WTC11 (cell line): ENCODE measurements around the gene PSEN1. TPM values are rescaled to one million over a fixed set of nuclear protein-coding genes. Genes with fewer than 3 reads are reported as not detected.

Source experiments
- ATAC-seq: fragments of 200-7000 bp; cut with Tn5 transposase; 2 replicates; pipeline ENCODE4 v1.10.0; 2021; ENCODE audit warnings: mild to moderate bottlenecking, moderate library complexity
- CTCF ChIA-PET: fragments of 300-600 bp; sonication (Branson Sonifier 250); formaldehyde crosslinking; loops from one replicate; lab custom pipeline; 2021; ENCODE audit warnings: antibody characterized with exemption; lab: Charles Lee
- POLR2A ChIA-PET: fragments of 350-600 bp; sonication (Branson Sonifier 250); formaldehyde crosslinking; loops from one replicate; lab custom pipeline; 2021; ENCODE audit warnings: antibody characterized with exemption; lab: Charles Lee
- DNase-seq: peaks from one replicate; pipeline ENCODE4 v3.0.0; 2021; ENCODE audit warnings: low spot score
- H3K27ac Mint-ChIP-seq: 2 replicates; pipeline ENCODE4 v1.8.0; 2021; ENCODE audit warnings: mixed read lengths
- H3K27me3 Mint-ChIP-seq: 2 replicates; pipeline ENCODE4 v1.8.0; 2021; ENCODE audit warnings: low read depth, mild to moderate bottlenecking, moderate library complexity, mixed read lengths
- H3K36me3 Mint-ChIP-seq: 2 replicates; pipeline ENCODE4 v1.8.0; 2021; ENCODE audit warnings: mixed read lengths
- H3K4me1 Mint-ChIP-seq: 2 replicates; pipeline ENCODE4 v1.8.0; 2022; ENCODE audit warnings: mixed read lengths
- H3K4me3 Mint-ChIP-seq: 2 replicates; pipeline ENCODE4 v1.8.0; 2021; ENCODE audit warnings: mild to moderate bottlenecking, moderate library complexity, mixed read lengths
- H3K9me3 Mint-ChIP-seq: 2 replicates; pipeline ENCODE4 v1.8.0; 2021; ENCODE audit warnings: mixed read lengths
- AFF4 ChIP-seq: sonication (generic); formaldehyde crosslinking; IDR thresholded peaks from 2 replicates; pipeline ENCODE4 v1.8.1; 2023; ENCODE audit warnings: mild to moderate bottlenecking, missing genetic modification reagents, borderline replicate concordance
- ATF2 ChIP-seq: sonication (generic); formaldehyde crosslinking; IDR thresholded peaks from 2 replicates; pipeline ENCODE4 v1.8.1; 2022; ENCODE audit warnings: low read depth, missing genetic modification reagents, borderline replicate concordance
- E2F5 ChIP-seq: sonication (generic); formaldehyde crosslinking; IDR thresholded peaks from 2 replicates; pipeline ENCODE4 v1.8.1; 2022; ENCODE audit warnings: mild to moderate bottlenecking, moderate library complexity, missing genetic modification reagents
- EMX1 ChIP-seq: fragments of 250-450 bp; sonication (Bioruptor Pico); IDR thresholded peaks from 2 replicates; pipeline ENCODE4 v1.8.0; 2021; ENCODE audit warnings: mild to moderate bottlenecking
- GABPB1 ChIP-seq: sonication (generic); formaldehyde crosslinking; IDR thresholded peaks from 2 replicates; pipeline ENCODE4 v1.8.1; 2023; ENCODE audit warnings: mild to moderate bottlenecking, missing genetic modification reagents
- MAX ChIP-seq: sonication (generic); formaldehyde crosslinking; IDR thresholded peaks from 2 replicates; pipeline ENCODE4 v1.8.0; 2022; ENCODE audit warnings: mild to moderate bottlenecking, missing genetic modification reagents
- NFYB ChIP-seq: sonication (generic); formaldehyde crosslinking; conservative IDR thresholded peaks from 2 replicates; pipeline ENCODE4 v1.8.0; 2022; ENCODE audit warnings: low read depth, missing genetic modification reagents
- PRDM15 ChIP-seq: sonication (generic); formaldehyde crosslinking; IDR thresholded peaks from 2 replicates; pipeline ENCODE4 v1.8.0; 2022; ENCODE audit warnings: missing genetic modification reagents
- PREB ChIP-seq: sonication (generic); formaldehyde crosslinking; IDR thresholded peaks from 2 replicates; pipeline ENCODE4 v1.8.1; 2022; ENCODE audit warnings: mild to moderate bottlenecking, missing genetic modification reagents, moderate library complexity, borderline replicate concordance
- SOX15 ChIP-seq: fragments of 250-450 bp; sonication (Bioruptor Pico); IDR thresholded peaks from 2 replicates; pipeline ENCODE4 v1.9.0; 2021; ENCODE audit warnings: mild to moderate bottlenecking
- TEAD4 ChIP-seq: sonication (generic); formaldehyde crosslinking; IDR thresholded peaks from 2 replicates; pipeline ENCODE4 v1.8.0; 2022; ENCODE audit warnings: mild to moderate bottlenecking, missing genetic modification reagents
- ZNF138 ChIP-seq: sonication (generic); formaldehyde crosslinking; conservative IDR thresholded peaks from 2 replicates; pipeline ENCODE4 v1.8.1; 2022; ENCODE audit warnings: mild to moderate bottlenecking, moderate library complexity, missing genetic modification reagents
- ZNF232 ChIP-seq: sonication (generic); formaldehyde crosslinking; IDR thresholded peaks from 2 replicates; pipeline ENCODE4 v1.8.0; 2022; ENCODE audit warnings: mild to moderate bottlenecking, missing genetic modification reagents
- ZNF396 ChIP-seq: fragments of 250-450 bp; sonication (Bioruptor Pico); IDR thresholded peaks from 2 replicates; pipeline ENCODE4 v1.8.0; 2021; ENCODE audit warnings: mild to moderate bottlenecking, moderate library complexity, borderline replicate concordance
- ZNF423 ChIP-seq: fragments of 250-450 bp; sonication (Bioruptor Pico); IDR thresholded peaks from 2 replicates; pipeline ENCODE4 v2.1.2; 2022; ENCODE audit warnings: mild to moderate bottlenecking, moderate library complexity
- ZNF425 ChIP-seq: fragments of 250-450 bp; sonication (Bioruptor Pico); conservative IDR thresholded peaks from 2 replicates; pipeline ENCODE4 v1.9.0; 2021; ENCODE audit warnings: mild to moderate bottlenecking
- ZNF532 ChIP-seq: fragments of 250-450 bp; sonication (Bioruptor Pico); IDR thresholded peaks from 2 replicates; pipeline ENCODE4 v1.9.0; 2021; ENCODE audit warnings: mild to moderate bottlenecking, borderline replicate concordance
- total RNA-seq: library from RNA; stranded (reverse); gene quantifications from 3 replicates; pipeline ENCODE4 v1.2.3, GENCODE V29; 2021

Gene PSEN1
- total RNA-seq, 1 experiment from 2014 or later = 26.6 TPM

- TF ChIP-seq ZNF423 (CRISPR knock-in tag) = no peak
- TF ChIP-seq PRDM15 (CRISPR knock-in tag) = no peak
- no peak for TF ChIP-seq GABPB1
- no peak for TF ChIP-seq PREB (CRISPR knock-in tag)
- no peak for TF ChIP-seq ZNF396 (CRISPR knock-in tag)
Measured at GRCh38 chr14:73250317-73250713, 114.0 kb downstream of the PSEN1 start (continued).

GRCh38 chr14:73250781-73251500 lies 114.6 kb downstream of the PSEN1 start:
- ChIA-PET CTCF (interaction anchor here (1.0 to 1.3 kb wide), 2 partner anchors 15 to 78 kb away, joined by 3 read pairs; no protein-coding TSS in a partner anchor), POLR2A (no interaction called here)
- Mint-ChIP-seq H3K9me3 (no peaks in the 10 kb centered on the region), H3K4me3 (no peak overlapping the region), H3K27ac (no peak overlapping the region), H3K36me3 (no peaks in the 10 kb centered on the region), H3K4me1 (peaks cover 6% of the 10 kb centered on the region; the same call in 1 of the 2 replicates), H3K27me3 (no peaks in the 10 kb centered on the region)
- DNase-seq (no peak), ATAC-seq (no peak)
- TF ChIP-seq ZNF232 (CRISPR knock-in tag) (no peak), ZNF532 (no peak), ATF2 (CRISPR knock-in tag) (no peak), E2F5 (no peak), ZNF425 (no peak), NFYB (CRISPR knock-in tag) (no peak), TEAD4 (CRISPR knock-in tag) (no peak), EMX1 (no peak), MAX (CRISPR knock-in tag) (no peak), ZNF138 (CRISPR knock-in tag) (no peak), SOX15 (CRISPR knock-in tag) (no peak), GABPB1 (no peak), AFF4 (CRISPR knock-in tag) (no peak)
